Measurements from ENCODE around the gene GABRB3. TPM values are rescaled to one million over a fixed set of nuclear protein-coding genes. Genes with fewer than 3 reads are reported as not detected.

The GABRB3 gene
- 1 to 10 TPM; 1.6 to 1.9 TPM for total RNA-seq
- long read RNA-seq, donor 1, full-length matches to known transcripts: 1 of 1 reads
- long read RNA-seq, donor 1, partial matches to known transcripts: 0 of 1 reads
- long read RNA-seq, donor 1, other reads (novel, unspliced or antisense): 0 of 1 reads
- long read RNA-seq, donor 2: 0 reads

DNA sequence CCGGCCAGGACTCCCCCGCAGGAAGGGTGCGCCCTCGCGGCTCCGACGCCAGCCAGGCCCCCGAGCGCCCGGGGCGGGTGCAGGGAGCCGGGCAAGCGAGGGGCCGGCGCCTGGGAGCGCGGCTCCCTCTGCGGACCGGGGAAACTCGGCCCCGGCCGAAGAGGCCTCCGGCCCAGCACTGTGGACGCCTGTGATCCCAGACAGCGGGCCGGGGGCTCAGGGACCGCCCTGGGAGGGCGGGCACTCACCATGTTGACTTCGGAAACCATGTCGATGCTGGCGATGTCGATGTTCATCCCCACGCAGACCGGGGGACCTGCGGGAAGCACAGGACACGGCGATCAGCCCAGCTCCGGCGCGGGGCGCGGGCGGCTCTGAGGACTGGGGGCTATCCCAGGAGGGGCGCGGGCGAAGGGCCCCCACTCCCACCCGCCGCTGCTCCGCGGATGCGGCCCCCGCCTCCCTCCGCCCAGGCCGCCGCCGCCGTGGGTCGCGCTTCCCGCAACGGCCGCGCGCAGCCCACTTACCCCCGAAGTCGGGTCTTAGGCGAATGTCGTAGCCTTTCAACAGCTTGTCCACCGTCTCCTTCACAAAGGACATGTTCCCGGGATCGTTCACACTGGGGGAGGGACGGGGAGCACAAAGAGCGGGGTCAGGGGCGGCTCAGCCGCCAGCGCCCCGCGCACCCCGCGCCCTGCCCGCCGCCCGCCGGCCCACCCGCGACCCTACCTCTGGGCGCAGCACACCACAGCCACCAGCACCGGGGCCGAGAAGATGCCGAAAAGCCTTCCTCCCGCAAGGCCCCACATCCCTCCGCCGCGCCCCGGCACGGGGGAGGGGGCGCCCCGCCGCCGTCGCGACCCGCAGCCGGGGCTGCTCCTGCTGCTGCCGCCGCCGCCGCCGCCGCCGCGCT lies at the start of gene GABRB3:
Gene GABRB3, minus strand, starts transcription at position 913 of the 913 bp plus-strand sequence.
- intact Hi-C loops (cut with DNase I): no loop called here
- no peak for DNase-seq (ENCODE audit: low spot score)

GRCh38 chr15:26807517-26808427 lies 34.9 kb upstream of the GABRB3 start:
- DNase-seq (ENCODE audit: low spot score): no peak
- intact Hi-C loops (cut with DNase I): no loop called here

DNA sequence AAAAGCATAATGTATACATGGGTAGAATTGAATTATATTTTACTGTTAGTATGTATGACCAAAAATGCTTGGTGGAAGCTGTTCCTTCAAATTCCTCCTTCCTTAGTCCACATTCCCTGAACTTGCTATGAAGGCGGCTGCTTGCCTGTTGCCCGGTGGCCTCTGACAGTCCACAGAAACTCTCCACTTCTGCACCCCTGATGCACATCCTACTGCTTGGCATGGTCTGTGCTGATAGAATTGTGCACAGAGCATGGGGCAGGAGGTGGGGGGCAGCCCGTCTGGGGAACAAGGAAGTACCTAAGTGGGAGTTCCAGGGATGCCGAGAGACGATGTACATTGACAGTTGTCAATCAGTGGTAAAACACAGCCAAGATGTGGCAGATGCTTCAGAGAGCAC lies 33.7 kb upstream of the GABRB3 start:
- no peak for DNase-seq (ENCODE audit: low spot score)
- intact Hi-C loops (cut with DNase I): no loop called here

- no peak for DNase-seq (ENCODE audit: low spot score)
- intact Hi-C loops (cut with DNase I): no loop called here
Measured at GRCh38 chr15:26806151-26806550, 33.3 kb upstream of the GABRB3 start.

DNA sequence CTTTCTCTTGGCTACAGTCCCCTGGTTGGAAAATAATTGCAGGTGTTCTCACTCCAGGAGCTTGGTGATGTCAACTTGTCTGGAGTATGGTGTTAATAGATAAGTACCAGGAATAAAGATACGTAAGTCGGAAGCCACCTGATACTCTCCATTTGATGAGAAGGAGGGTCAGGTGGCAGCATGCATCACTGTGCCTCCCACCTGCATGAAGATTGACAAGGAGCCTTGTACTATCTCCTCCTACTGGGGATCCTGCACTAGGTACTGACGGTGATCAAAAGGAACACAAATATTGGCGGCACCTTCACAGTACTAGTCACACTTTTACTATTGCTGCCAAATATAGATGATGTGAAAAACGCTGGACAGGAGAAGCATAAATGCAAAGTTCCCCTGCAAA lies 32.6 kb upstream of the GABRB3 start:
- intact Hi-C loops (cut with DNase I): no loop called here
- DNase-seq (ENCODE audit: low spot score): no peak

DNA sequence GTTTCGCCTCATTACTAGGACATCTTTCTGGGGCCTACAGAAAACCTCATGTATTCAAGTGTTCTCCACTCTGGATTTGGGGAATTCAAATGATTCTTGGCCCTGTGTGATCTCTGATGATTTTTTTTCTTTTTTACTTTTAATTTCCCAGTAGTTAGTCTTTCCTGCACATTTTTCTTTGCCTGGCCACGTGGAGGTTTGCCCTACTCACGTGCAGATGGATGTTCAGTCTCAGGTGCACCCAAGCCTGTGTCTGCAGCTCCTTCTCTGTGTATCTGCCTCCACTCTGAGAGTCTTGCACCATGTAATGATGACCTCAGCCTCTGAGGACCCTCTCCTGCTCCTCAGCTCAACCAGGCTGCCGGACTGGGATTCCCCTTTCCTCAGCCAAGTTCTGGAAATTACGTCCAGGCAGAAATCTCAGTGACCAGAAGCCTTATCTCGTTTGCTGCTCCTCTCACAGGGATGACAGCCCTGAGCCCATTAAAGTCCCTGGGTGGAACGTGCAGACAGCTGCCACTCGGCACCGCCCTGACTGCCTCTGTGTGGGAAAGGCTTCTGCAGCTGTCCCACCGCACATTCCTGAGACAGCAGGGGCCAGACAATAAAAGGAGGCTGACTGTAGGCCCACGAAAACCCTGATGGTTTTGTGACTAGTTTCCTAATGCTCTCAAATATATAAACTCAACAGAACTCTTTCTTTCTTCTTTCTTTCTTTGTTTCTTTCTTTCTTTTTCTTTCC lies 31.4 kb upstream of the GABRB3 start:
- DNase-seq (ENCODE audit: low spot score): peak; percentile 44
- intact Hi-C loops (cut with DNase I): no loop called here

DNA sequence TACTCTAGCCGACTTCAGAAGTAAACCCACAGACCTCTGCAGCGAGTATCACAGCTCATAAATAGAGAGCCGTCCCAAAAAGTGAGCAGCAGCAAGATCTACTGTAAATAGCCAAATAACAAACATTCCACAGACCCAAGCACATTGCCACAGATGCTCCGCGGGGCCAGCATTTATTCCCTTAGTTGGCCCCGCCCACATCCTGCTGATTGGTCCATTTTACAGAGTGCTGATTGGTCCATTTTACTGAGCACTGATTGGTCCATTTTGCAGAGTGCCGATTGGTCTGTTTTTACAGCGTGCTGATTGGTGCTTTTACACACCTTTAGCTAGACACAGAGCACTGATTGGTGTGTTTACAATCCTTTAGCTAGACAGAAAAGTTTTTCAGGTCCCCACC lies 17.3 kb upstream of the GABRB3 start:
- intact Hi-C loops (cut with DNase I): no loop called here
- DNase-seq (ENCODE audit: low spot score): no peak

GRCh38 chr15:26781816-26782215 lies 8.9 kb upstream of the GABRB3 start:
- no peak for DNase-seq (ENCODE audit: low spot score)
- intact Hi-C loops (cut with DNase I): no loop called here

- intact Hi-C loops (cut with DNase I): no loop called here
Measured at GRCh38 chr15:26773917-26774316, 1.1 kb upstream of the GABRB3 start.

DNA sequence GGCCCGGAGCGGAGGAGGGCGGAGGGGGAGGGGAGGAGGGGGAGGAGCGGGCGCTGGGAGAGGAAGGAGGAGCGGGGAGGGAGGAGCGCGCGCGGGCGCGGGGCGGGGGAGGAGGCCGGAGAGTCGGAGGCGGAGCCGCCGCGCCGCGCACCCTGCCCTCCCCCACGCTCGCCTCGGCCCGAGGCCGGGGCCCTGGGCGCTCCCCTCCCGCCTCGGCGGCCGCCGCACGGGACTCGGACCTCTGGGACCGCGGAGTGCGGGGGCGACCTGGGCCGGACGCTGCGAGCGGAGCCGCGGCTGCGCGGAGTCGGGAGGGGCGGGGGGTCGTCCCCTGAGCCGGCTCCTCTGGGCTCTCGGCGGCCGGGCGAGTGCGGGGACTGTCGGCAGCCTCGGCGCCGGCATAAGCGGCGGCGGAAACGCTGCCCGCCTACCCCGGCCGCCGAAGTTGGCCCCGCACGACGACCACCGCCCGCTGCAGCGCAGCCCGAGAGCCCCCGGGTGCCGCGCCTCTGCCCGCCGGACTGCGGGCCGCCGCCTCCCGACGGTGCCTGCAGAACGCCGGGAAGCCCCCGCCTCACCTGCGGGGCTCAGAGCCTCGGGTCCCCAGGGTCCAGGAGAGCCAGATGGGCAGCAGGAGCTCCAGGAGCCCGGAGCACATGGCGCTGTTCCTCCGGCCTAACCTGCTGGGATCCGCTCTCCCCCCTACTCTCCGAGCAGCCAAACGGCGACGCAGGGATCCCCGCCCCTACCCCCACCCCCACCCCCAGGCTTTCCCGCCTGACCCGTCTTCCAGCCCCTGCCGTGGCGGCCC lies 406 bp upstream of the GABRB3 start:
- intact Hi-C loops (cut with DNase I): no loop called here

More at GRCh38 chr15:26773917-26774316, 1.1 kb upstream of the GABRB3 start:
- DNase-seq (ENCODE audit: low spot score): no peak

DNA sequence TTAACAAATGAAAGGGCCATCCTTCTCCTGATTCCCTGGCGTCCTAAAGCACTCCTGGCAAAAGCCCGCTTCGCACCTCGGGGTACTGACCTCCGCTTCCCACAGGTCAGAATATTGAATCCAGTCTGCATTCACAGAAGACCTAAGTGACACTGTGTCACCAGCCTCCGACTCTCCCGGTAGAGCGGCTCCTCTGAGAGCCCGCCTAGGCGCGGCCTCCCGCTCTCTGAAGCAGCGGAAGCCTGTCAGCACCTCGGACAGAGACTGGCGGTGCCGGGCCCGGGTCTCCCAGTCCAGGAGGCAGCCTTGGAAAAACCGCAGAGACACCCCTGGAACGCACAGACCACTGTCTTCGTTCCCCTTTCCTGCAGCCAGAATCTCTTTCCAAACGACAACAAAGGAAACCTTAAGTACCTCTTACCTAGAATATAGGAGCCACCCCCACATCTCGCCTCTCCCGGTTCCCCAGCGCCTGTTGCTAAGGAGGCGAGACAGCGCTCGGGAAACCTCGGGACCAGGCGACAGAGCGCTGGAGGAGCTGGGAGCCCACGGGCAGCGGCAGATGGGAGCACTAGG lies 1.2 kb downstream of the GABRB3 start:
- intact Hi-C loops (cut with DNase I): no loop called here
- no peak for DNase-seq (ENCODE audit: low spot score)

More for the DNA sequence above, 406 bp upstream of the GABRB3 start:
- DNase-seq (ENCODE audit: low spot score): no peak

DNA sequence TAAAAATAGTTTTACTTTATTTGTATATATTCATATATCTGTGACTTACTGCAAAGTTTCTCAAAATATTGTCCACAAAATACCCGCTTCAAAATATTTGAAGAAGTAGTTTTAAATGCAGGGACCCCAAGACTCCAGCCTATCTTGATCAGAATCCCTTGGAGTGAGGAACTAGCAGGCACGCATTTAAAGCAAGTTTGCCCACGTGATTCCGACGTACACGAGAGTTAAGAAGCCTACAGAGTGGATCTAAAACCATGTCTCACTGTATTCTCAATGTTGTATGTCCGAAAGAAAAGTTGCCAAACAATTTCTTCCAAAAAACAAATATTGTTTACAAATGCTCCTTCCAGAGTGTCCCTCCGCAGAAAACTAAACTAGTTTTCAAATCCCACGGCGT lies 1.7 kb downstream of the GABRB3 start:
- no peak for DNase-seq (ENCODE audit: low spot score)
- intact Hi-C loops (cut with DNase I): no loop called here

DNA sequence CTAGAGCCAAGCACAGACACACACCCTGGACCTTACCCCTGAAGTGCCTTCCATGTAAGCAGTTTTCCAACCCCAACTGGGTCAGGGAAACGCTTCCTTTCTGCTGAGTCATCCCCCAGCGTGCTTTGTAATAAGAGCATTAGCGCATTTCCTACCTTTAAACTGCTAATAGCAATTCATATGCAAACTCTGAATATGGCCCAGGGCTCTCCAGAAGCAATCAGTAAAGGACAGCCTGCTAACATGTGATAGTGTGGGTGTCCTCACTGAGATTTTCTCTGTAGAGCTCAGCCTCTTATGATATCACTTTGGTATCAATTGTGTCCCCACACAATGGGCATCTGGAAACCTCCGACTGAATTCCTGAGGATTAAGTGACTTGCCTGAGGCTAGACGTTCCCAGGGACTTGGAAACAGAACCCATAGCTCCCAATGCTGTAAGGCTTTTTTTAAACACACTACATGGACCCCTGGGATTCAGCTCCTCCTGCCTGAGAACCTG lies 5.6 kb downstream of the GABRB3 start:
- no peak for DNase-seq (ENCODE audit: low spot score)
- intact Hi-C loops (cut with DNase I): no loop called here

GRCh38 chr15:26766262-26766661 lies 6.6 kb downstream of the GABRB3 start:
- intact Hi-C loops (cut with DNase I): no loop called here
- DNase-seq (ENCODE audit: low spot score): no peak

DNA sequence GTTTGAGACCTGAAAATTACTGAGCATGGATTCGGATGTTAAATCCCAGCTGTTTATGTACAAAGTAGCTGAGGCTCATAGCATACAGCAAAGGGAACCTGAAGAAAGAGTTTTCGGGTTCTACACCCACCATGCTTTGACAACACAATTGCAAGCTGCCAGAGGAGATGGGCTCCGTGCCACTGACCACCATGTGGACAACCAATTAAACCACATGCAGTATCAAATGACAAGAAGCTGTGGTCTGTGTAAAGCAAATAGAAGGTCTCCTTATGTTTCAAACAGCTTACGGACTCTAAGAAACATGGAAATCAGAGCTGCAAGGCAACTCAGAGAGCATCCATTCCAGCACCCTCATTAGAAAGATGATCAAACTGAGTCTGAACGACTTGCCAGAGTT lies 12.9 kb downstream of the GABRB3 start:
- no peak for DNase-seq (ENCODE audit: low spot score)
- intact Hi-C loops (cut with DNase I): no loop called here

- intact Hi-C loops (cut with DNase I): no loop called here
- DNase-seq (ENCODE audit: low spot score): no peak
Measured at GRCh38 chr15:26758079-26758478, 14.8 kb downstream of the GABRB3 start.

- intact Hi-C loops (cut with DNase I): no loop called here
- DNase-seq (ENCODE audit: low spot score): no peak
Measured at GRCh38 chr15:26757141-26757540, 15.7 kb downstream of the GABRB3 start.

GRCh38 chr15:26744894-26745293 lies 28.0 kb downstream of the GABRB3 start:
- no peak for DNase-seq (ENCODE audit: low spot score)
- intact Hi-C loops (cut with DNase I): no loop called here

Measured in posterior vena cava (tissue), 2 donors.